Spleen (tissue), 11 donors: ENCODE measurements around the gene NBAS. TPM values are rescaled to one million over a fixed set of nuclear protein-coding genes. Genes with fewer than 3 reads are reported as not detected.

Source experiments
- DNase-seq: peaks from one replicate; pipeline ENCODE4 v3.0.0-alpha.2; 2020
- H3K27ac ChIP-seq, 8 donors: fragments of 200-600 bp; sonication (generic) in 7 of 8; 1 replicate in 4 of 8; 2 replicates in 4 of 8; pipeline versions ENCODE4 v1.5.0 to v1.8.0; 2016 to 2021; ENCODE audit warnings: inconsistent platforms in 4 of 8, mild to moderate bottlenecking in 4 of 8, moderate library complexity in 1 of 8
- H3K27me3 ChIP-seq, 7 donors: fragments of 200-600 bp; sonication (generic) in 6 of 7; replicated peaks in 1 of 7; 1 replicate in 4 of 7; 2 replicates in 3 of 7; pipeline versions ENCODE4 v1.5.0 to v1.8.0; 2016 to 2021; ENCODE audit warnings: inconsistent platforms in 3 of 7, mild to moderate bottlenecking in 1 of 7
- H3K36me3 ChIP-seq, 6 donors: fragments of 200-600 bp; sonication (generic) in 5 of 6; 1 replicate in 4 of 6; 2 replicates in 2 of 6; pipeline versions ENCODE4 v1.5.0 to v1.8.0; 2016 to 2021; ENCODE audit warnings: inconsistent platforms in 2 of 6
- H3K4me1 ChIP-seq, 6 donors: fragments of 200-600 bp; sonication (generic) in 5 of 6; 1 replicate in 3 of 6; 2 replicates in 3 of 6; pipeline versions ENCODE4 v1.5.0 to v1.8.0; 2016 to 2021; ENCODE audit warnings: inconsistent platforms in 3 of 6
- H3K4me3 ChIP-seq, 8 donors: fragments of 200-600 bp; sonication (generic) in 7 of 8; 1 replicate in 4 of 8; 2 replicates in 4 of 8; pipeline versions ENCODE4 v1.5.0 to v1.8.0; 2016 to 2021; ENCODE audit warnings: inconsistent platforms in 4 of 8, mild to moderate bottlenecking in 4 of 8, moderate library complexity in 2 of 8
- H3K9me3 ChIP-seq, 8 donors: fragments of 200-600 bp; sonication (generic) in 7 of 8; 1 replicate in 4 of 8; 2 replicates in 4 of 8; pipeline versions ENCODE4 v1.5.0 to v1.8.0; 2016 to 2021; ENCODE audit warnings: inconsistent platforms in 4 of 8
- CTCF ChIP-seq, 11 experiments: fragments of 200-600 bp in 7 of 11; fragments of 450-650 bp in 4 of 11; sonication (generic) in 4 of 11; IDR thresholded peaks in 8 of 11; conservative IDR thresholded peaks in 3 of 11; 1 replicate in 7 of 11; 2 replicates in 4 of 11; pipeline versions ENCODE4 v1.4.0 to v1.8.0; 2016 to 2021; ENCODE audit warnings: antibody characterized with exemption in 11 of 11, inconsistent platforms in 4 of 11, mild to moderate bottlenecking in 1 of 11
- POLR2A ChIP-seq, 3 donors: fragments of 450-650 bp; IDR thresholded peaks; one replicate each; pipeline ENCODE4 v1.5.1; 2017; ENCODE audit warnings: antibody characterized with exemption in 3 of 3, mild to moderate bottlenecking in 1 of 3
- POLR2AphosphoS5 ChIP-seq, 3 donors: sonication (generic); formaldehyde crosslinking; IDR thresholded peaks; one replicate each; pipeline ENCODE4 v1.5.1; 2017; ENCODE audit warnings: antibody characterized with exemption in 3 of 3
- WGBS, 5 donors: extraction: QIAGEN DNeasy Blood & Tissue Kit in 3 of 5; methylation state at CpG; one replicate each; pipeline versions ENCODE4 v1.1.5 to v1.1.7; 2013 to 2018; 5-methylcytosine and 5-hydroxymethylcytosine counted together
- intact Hi-C: fragments of 100-400 bp; cut with DNase I; formaldehyde crosslinking; loops from one replicate; pipeline ENCODE4 v1.15.0; 2023; ENCODE audit warnings: low total_unique reads
- polyA plus RNA-seq, 3 donors: library from polyadenylated mRNA; stranded (reverse); fragments of 200-250 nt; gene quantifications; one replicate each; pipeline ENCODE4 v1.2.1, GENCODE V29; 2013
- total RNA-seq, 7 donors: library from RNA; depleted of rRNA in 3 of 7; stranded (reverse); fragments of >200 nt in 3 of 7; fragmentation: NEBNext Ultra II Directional in 4 of 7; extraction: Animal tissue kit (Norgen Biotek cat#: 25700) in 4 of 7; gene quantifications; one replicate each; pipeline versions ENCODE4 v1.1.0 to v1.2.1, GENCODE V29; 2016 to 2021
- donor health status: healthy with polysubstance abuse.
- donor health status: DM: no; HTN: no; CAD: no; lungs with moderate emphysema.
- donor health status: DM: no; HTN: no; CAD: no.
- donor health status: Bipolar disorder and iron deficiency.
- donor health status: healthy.
- donor health status: DM: no; HTN: no; CAD: no.
- donor health status: DM: yes; HTN: yes; CAD: no.

Gene NBAS
- total and polyA plus RNA-seq, 10 donors = 21.1 to 49.0 (median 40.9) TPM

- Histone ChIP-seq H3K4me3 (peak overlapping the region in 1 of 8 donors; percentile 94), H3K9me3 (no peaks in the 10 kb centered on the region), H3K4me1 (peaks cover 9 to 43% (median 35%) of the 10 kb centered on the region in 6 donors), H3K36me3 (no peaks in the 10 kb centered on the region), H3K27me3 (no peaks in the 10 kb centered on the region), H3K27ac (peak overlapping the region in 3 of 8 donors; percentile 81 to 87 (median 86))
- intact Hi-C loops = no loop called here
- 86 to 90% (median 89%) methylated on average over 6 of the region's 6 CpGs for WGBS, 5 donors
- DNase-seq = no peak
- TF ChIP-seq POLR2AphosphoS5 (IDR thresholded peaks at IDR 0.05) (no peak), POLR2A (IDR thresholded peaks at IDR 0.05) (no peak), CTCF (IDR thresholded peaks at IDR 0.05 in 8 of 11, conservative IDR thresholded peaks at IDR 0.05 in 3 of 11) (no peak)
Measured at GRCh38 chr2:15562354-15563031, 1.4 kb upstream of the NBAS start.

- Histone ChIP-seq H3K9me3 (no peaks in the 10 kb centered on the region), H3K36me3 (peaks cover 0 to 5% (median 0%) of the 10 kb centered on the region in 6 donors), H3K27ac (peak overlapping the region; percentile 57 to 87 (median 81)), H3K4me1 (peaks cover 9 to 48% (median 36%) of the 10 kb centered on the region in 6 donors), H3K27me3 (no peaks in the 10 kb centered on the region), H3K4me3 (peak overlapping the region; percentile 58 to 97 (median 74))
- 10 to 14% (median 11%) methylated on average over 13 of the region's 13 CpGs for WGBS, 5 donors
- no peak for DNase-seq
- TF ChIP-seq CTCF (IDR thresholded peaks at IDR 0.05 in 8 of 11, conservative IDR thresholded peaks at IDR 0.05 in 3 of 11) (no peak), POLR2AphosphoS5 (IDR thresholded peaks at IDR 0.05) (no peak), POLR2A (IDR thresholded peaks at IDR 0.05) (no peak)
- intact Hi-C loops = no loop called here
Measured at GRCh38 chr2:15561574-15562344, 625 bp upstream of the NBAS start.

- no peak for DNase-seq
- H3K4me1 ChIP-seq = peaks cover 9 to 48% (median 36%) of the 10 kb centered on the region in 6 donors
- peaks cover 0 to 19% (median 6%) of the 10 kb centered on the region in 6 donors for H3K36me3 ChIP-seq
- H3K27ac ChIP-seq = peak overlapping the region; percentile 57 to 87 (median 81)
- no peaks in the 10 kb centered on the region for H3K9me3 ChIP-seq
- intact Hi-C loops = no loop called here
- TF ChIP-seq POLR2A (IDR thresholded peaks at IDR 0.05) (no peak), POLR2AphosphoS5 (IDR thresholded peaks at IDR 0.05) (no peak), CTCF (IDR thresholded peaks at IDR 0.05 in 8 of 11, conservative IDR thresholded peaks at IDR 0.05 in 3 of 11) (no peak)
- H3K4me3 ChIP-seq = peak overlapping the region; percentile 58 to 97 (median 74)
- no peaks in the 10 kb centered on the region for H3K27me3 ChIP-seq
- 2 to 3% (median 2%) methylated on average over 18 to 32 of the region's 32 CpGs for WGBS, 5 donors
Measured at GRCh38 chr2:15560140-15560987, 770 bp downstream of the NBAS start.
